ENCODE results near the gene RLN3. TPM values are rescaled to one million over a fixed set of nuclear protein-coding genes. Genes with fewer than 3 reads are reported as not detected.

Gene RLN3
- polyA plus RNA-seq, 1 of the 3 experiments (the other 2 are of a cell fraction): not detected

- Histone ChIP-seq H2AFZ (ENCODE audit: low read depth) (no peak overlapping the region), H3K9ac (no peak overlapping the region), H3K4me3 (ENCODE audit: low read depth in 2 of 2, low read length in 1 of 2) (no peak overlapping the region), H3K27ac (ENCODE audit: low read depth in 2 of 2, low read length in 1 of 2) (peak overlapping the region in 1 of 2 experiments; percentile 28; a peak in 1 of 4 replicates), H3K9me3 (no peaks in the 10 kb centered on the region), H3K36me3 (replicated peaks in 1 of 2; ENCODE audit: control insufficient read depth in 1 of 2, insufficient read depth in 2 of 2, low read length in 1 of 2) (peaks cover 0 to 3% of the 10 kb centered on the region in 2 experiments), H4K20me1 (ENCODE audit: insufficient read depth) (no peaks in the 10 kb centered on the region), H3K4me2 (no peak overlapping the region), H3K27me3 (ENCODE audit: insufficient read depth) (no peaks in the 10 kb centered on the region), H3K79me2 (ENCODE audit: insufficient read depth) (no peaks in the 10 kb centered on the region), H3K9me2 (no peaks in the 10 kb centered on the region), H3F3A (replicated peaks; ENCODE audit: insufficient read depth) (peaks cover 5% of the 10 kb centered on the region), H3K4me1 (ENCODE audit: control insufficient read depth in 1 of 2, insufficient read depth in 2 of 2, low read depth in 1 of 2, low read length in 1 of 2) (peaks cover 3 to 28% of the 10 kb centered on the region in 2 experiments; a peak in 3 of 4 replicates)
- 72% methylated on average over 4 of the region's 5 CpGs for WGBS (ENCODE audit: low lambda C conversion rate)
- peak; percentile 74 for DNase-seq
- TF ChIP-seq TAF1 (IDR thresholded peaks at IDR 0.05; ENCODE audit: borderline replicate concordance, low read depth, low read length) (no peak), GATA2 (CRISPR knock-in tag; IDR thresholded peaks at IDR 0.05) (peak; percentile 39; the same call in 1 of the 2 replicates)
- ChIA-PET POLR2A (interaction anchor here (0.7 kb wide), 1 partner anchor 18 kb away, joined by 3 read pairs; no protein-coding TSS in a partner anchor), CTCF (interaction anchor here (0.7 to 1.5 kb wide), 4 partner anchors 28 to 101 kb away, joined by 3 to 6 read pairs (median 4); partner anchors contain the start of gene PODNL1)
Observed at GRCh38 chr19:13981021-13981420, 46.9 kb upstream of the RLN3 start.

GRCh38 chr19:13981467-13981866 lies 46.5 kb upstream of the RLN3 start:
- Histone ChIP-seq H3K27ac (ENCODE audit: low read depth in 2 of 2, low read length in 1 of 2) (no peak overlapping the region; a peak in 1 of 4 replicates), H3K27me3 (ENCODE audit: insufficient read depth) (no peaks in the 10 kb centered on the region), H3K9me2 (no peaks in the 10 kb centered on the region), H4K20me1 (ENCODE audit: insufficient read depth) (no peaks in the 10 kb centered on the region), H2AFZ (ENCODE audit: low read depth) (no peak overlapping the region), H3K9ac (no peak overlapping the region), H3K36me3 (replicated peaks in 1 of 2; ENCODE audit: control insufficient read depth in 1 of 2, insufficient read depth in 2 of 2, low read length in 1 of 2) (peaks cover 0 to 3% of the 10 kb centered on the region in 2 experiments), H3K4me3 (ENCODE audit: low read depth in 2 of 2, low read length in 1 of 2) (no peak overlapping the region), H3K4me2 (no peak overlapping the region), H3F3A (replicated peaks; ENCODE audit: insufficient read depth) (peaks cover 8% of the 10 kb centered on the region), H3K4me1 (ENCODE audit: control insufficient read depth in 1 of 2, insufficient read depth in 2 of 2, low read depth in 1 of 2, low read length in 1 of 2) (peaks cover 7 to 33% of the 10 kb centered on the region in 2 experiments; a peak in 3 of 4 replicates), H3K79me2 (ENCODE audit: insufficient read depth) (no peaks in the 10 kb centered on the region), H3K9me3 (no peaks in the 10 kb centered on the region)
- TF ChIP-seq TCF12 (IDR thresholded peaks at IDR 0.05) (no peak), IRF3 (IDR thresholded peaks at IDR 0.05; ENCODE audit: low read depth, low read length) (no peak), MXI1 (IDR thresholded peaks at IDR 0.05; ENCODE audit: low read depth, low read length) (no peak), GABPA (IDR thresholded peaks at IDR 0.05; ENCODE audit: low read depth) (no peak), ZBTB33 (IDR thresholded peaks at IDR 0.05; ENCODE audit: borderline replicate concordance, low read depth) (no peak), NRF1 (IDR thresholded peaks at IDR 0.05; ENCODE audit: low read depth, low read length) (no peak), MEF2A (IDR thresholded peaks at IDR 0.05; ENCODE audit: borderline replicate concordance, low read depth) (no peak), ELF1 (IDR thresholded peaks at IDR 0.05) (no peak), SMC3 (IDR thresholded peaks at IDR 0.05; ENCODE audit: low read depth, low read length) (no peak)
- 92% methylated on average over 7 of the region's 9 CpGs for WGBS (ENCODE audit: low lambda C conversion rate)
- no peak for DNase-seq
- ChIA-PET CTCF (interaction anchor here (0.7 to 1.5 kb wide), 3 partner anchors 43 to 1133 kb away, joined by 3 to 6 read pairs (median 5); partner anchors contain the start of gene PODNL1), POLR2A (interaction anchor here (0.7 kb wide), 1 partner anchor 17 kb away, joined by 3 read pairs; no protein-coding TSS in a partner anchor)
